HepG2 (cell line): ENCODE results near the gene HNRNPM. TPM values are rescaled to one million over a fixed set of nuclear protein-coding genes. Genes with fewer than 3 reads are reported as not detected.

Source experiments
- ATAC-seq: fragments of 200-7000 bp; cut with Tn5 transposase; 3 replicates; pipeline ENCODE4 v1.9.1; 2020; ENCODE audit warnings: mild to moderate bottlenecking, moderate library complexity
- Bru-seq: library from RNA; stranded (reverse); fragments of 400-500 nt; gene quantifications from one replicate; lab custom pipeline; 2021; lab: Mats Ljungman, UMichigan
- BruChase-seq, 2 experiments: library from RNA; stranded (reverse); fragments of 400-500 nt; gene quantifications; one replicate each; lab custom pipeline; 2021; lab: Mats Ljungman, UMichigan
- BruUV-seq: library from RNA; stranded (reverse); fragments of 400-500 nt; replicated peaks from 2 replicates; lab custom pipeline; 2021; lab: Mats Ljungman, UMichigan
- CTCF ChIA-PET: fragments of 300-600 bp; formaldehyde crosslinking; extraction: SDS; loops from one replicate; lab custom pipeline; 2021; ENCODE audit warnings: low total read pairs, inconsistent platforms, low intra/inter-chr PET ratio; lab: Yijun Ruan, JAX
- POLR2A ChIA-PET: fragments of 350-600 bp; sonication (Branson Sonifier 250); formaldehyde crosslinking; loops from one replicate; lab custom pipeline; 2020; ENCODE audit warnings: antibody characterized with exemption, inconsistent platforms; lab: Yijun Ruan, JAX
- DNase-seq: peaks from one replicate; pipeline ENCODE4 v3.0.0-alpha.2; 2015; ENCODE audit warnings: low spot score
- FAIRE-seq: peaks from 3 replicates; lab custom pipeline; 2011; peaks lifted over from hg19 to GRCh38; lab: Jason Lieb, UNC
- H2AFZ ChIP-seq: one replicate; pipeline ENCODE4 v1.6.1; 2011; ENCODE audit warnings: low read length, inconsistent platforms
- H3K27ac ChIP-seq: fragments of 300-600 bp; 3 replicates; pipeline ENCODE4 v1.8.0; 2011; ENCODE audit warnings: mixed run types, mild to moderate bottlenecking, mixed read lengths, low read length, inconsistent platforms; ENCODE audit not compliant: insufficient read depth; ENCODE audit errors: extremely low read length
- H3K27me3 ChIP-seq, 2 experiments: fragments of 200-600 bp in 1 of 2; 2 replicates in 1 of 2; 3 replicates in 1 of 2; pipeline versions ENCODE4 v1.6.0 to v1.8.0; 2011; ENCODE audit warnings: low read length in 2 of 2, mild to moderate bottlenecking in 2 of 2, moderate library complexity in 2 of 2, inconsistent platforms in 1 of 2; ENCODE audit not compliant: insufficient read depth in 2 of 2, control insufficient read depth in 1 of 2
- H3K36me3 ChIP-seq, 2 experiments: fragments of 200-600 bp in 1 of 2; replicated peaks in 1 of 2; 2 replicates in 1 of 2; 3 replicates in 1 of 2; pipeline versions ENCODE4 v1.5.1 to v1.8.0; 2011; ENCODE audit warnings: low read length in 2 of 2, inconsistent platforms in 1 of 2; ENCODE audit not compliant: insufficient read depth in 2 of 2, control insufficient read depth in 1 of 2
- H3K4me1 ChIP-seq: 2 replicates; pipeline ENCODE4 v1.5.1; 2012; ENCODE audit warnings: low read length, inconsistent platforms; ENCODE audit not compliant: insufficient read depth
- H3K4me2 ChIP-seq: 2 replicates; pipeline ENCODE4 v1.6.0; 2011; ENCODE audit warnings: low read depth, low read length, inconsistent platforms
- H3K4me3 ChIP-seq, 3 experiments: fragments of 200-600 bp in 1 of 3; sonication (generic), shearing (Covaris generic) in 1 of 3; replicated peaks in 1 of 3; 2 replicates each; pipeline ENCODE4 v1.5.1; 2011 to 2016; ENCODE audit warnings: low read length in 3 of 3, inconsistent platforms in 2 of 3, low read depth in 2 of 3, mild to moderate bottlenecking in 2 of 3, control low read depth in 1 of 3, mixed read lengths in 1 of 3; ENCODE audit not compliant: insufficient read depth in 1 of 3
- H3K79me2 ChIP-seq: one replicate; pipeline ENCODE4 v1.6.1; 2011; ENCODE audit warnings: low read length, inconsistent platforms; ENCODE audit not compliant: insufficient read depth
- H3K9ac ChIP-seq: 2 replicates; pipeline ENCODE4 v1.6.0; 2011; ENCODE audit warnings: mild to moderate bottlenecking, low read depth, low read length, inconsistent platforms; ENCODE audit not compliant: insufficient read depth
- H3K9me3 ChIP-seq: 2 replicates; pipeline ENCODE4 v1.5.1; 2012; ENCODE audit warnings: mild to moderate bottlenecking, low read length
- H4K20me1 ChIP-seq: 2 replicates; pipeline ENCODE4 v1.6.0; 2011; ENCODE audit warnings: inconsistent platforms, mild to moderate bottlenecking, low read length, moderate library complexity; ENCODE audit not compliant: insufficient read depth
- AHR ChIP-seq: IDR thresholded peaks from 2 replicates; pipeline ENCODE4 v1.6.1; 2018; ENCODE audit warnings: missing genetic modification reagents, missing compliant biosample characterization
- AKAP8 ChIP-seq: sonication (generic); formaldehyde crosslinking; IDR thresholded peaks from 2 replicates; pipeline ENCODE4 v1.5.1; 2020; ENCODE audit warnings: mild to moderate bottlenecking, missing genetic modification reagents
- NAIF1 ChIP-seq: sonication (generic); formaldehyde crosslinking; IDR thresholded peaks from 2 replicates; pipeline ENCODE4 v1.5.0; 2020; ENCODE audit warnings: mild to moderate bottlenecking, missing genetic modification reagents, borderline replicate concordance
- NFYC ChIP-seq: IDR thresholded peaks from 2 replicates; pipeline ENCODE4 v1.6.1; 2016; ENCODE audit warnings: missing genetic modification reagents, missing compliant biosample characterization
- TFDP1 ChIP-seq: IDR thresholded peaks from 2 replicates; pipeline ENCODE4 v1.6.1; 2016; ENCODE audit warnings: missing compliant biosample characterization, missing genetic modification reagents, borderline replicate concordance
- ZNF276 ChIP-seq: sonication (generic); formaldehyde crosslinking; IDR thresholded peaks from 2 replicates; pipeline ENCODE4 v1.4.0; 2020; ENCODE audit warnings: mild to moderate bottlenecking, low read depth, missing genetic modification reagents
- ZNF281 ChIP-seq: sonication (generic); formaldehyde crosslinking; IDR thresholded peaks from 2 replicates; pipeline ENCODE4 v1.4.0; 2020; ENCODE audit warnings: missing genetic modification reagents, borderline replicate concordance
- WGBS: methylation state at CpG from one replicate; pipeline ENCODE4 v1.1.6; 2017; ENCODE audit warnings: low lambda C conversion rate; 5-methylcytosine and 5-hydroxymethylcytosine counted together
- in situ Hi-C: cut with HindIII; loops from 2 replicates; pipeline ENCODE4 v1.10.0; 2017; ENCODE audit warnings: low pct_unique_long_range_greater_than_20kb; ENCODE audit not compliant: extremely low pct_ligation_motif_present
- intact Hi-C: fragments of 100-400 bp; cut with micrococcal nuclease; formaldehyde crosslinking; loops from one replicate; pipeline ENCODE4 v1.10.0; 2022; ENCODE audit not compliant: unreplicated experiment
- long read RNA-seq, 2 experiments: library from RNA in 1 of 2; library from polyadenylated mRNA in 1 of 2; stranded (forward) in 1 of 2; unstranded in 1 of 2; transcript quantifications; one replicate each; pipeline ENCODE4 v2.0.0, GENCODE V29; 2019 to 2022
- polyA minus RNA-seq, 3 experiments: library from RNA; depleted of rRNA, polyadenylated mRNA; stranded (reverse); fragments of >200 nt; gene quantifications; 2 replicates each; pipeline ENCODE4 v1.2.3, GENCODE V29; 2011; ENCODE audit warnings: low replicate concordance in 1 of 3
- polyA plus RNA-seq, 8 experiments: library from polyadenylated mRNA; depleted of rRNA in 3 of 8; stranded (reverse) in 7 of 8; unstranded in 1 of 8; fragments of >200 nt; fragmentation: Illumina TruSeq in 4 of 8; extraction: Trizol in 4 of 8; gene quantifications; 2 replicates each; pipeline versions ENCODE4 v1.2.1 to v1.2.3, GENCODE V29; 2011 to 2016; ENCODE audit warnings: low read depth in 4 of 8, missing spikeins in 1 of 8, mixed read lengths in 1 of 8; ENCODE audit not compliant: insufficient read depth in 1 of 8
- total RNA-seq, 5 experiments: library from RNA; depleted of rRNA; stranded (reverse); fragments of >200 nt; fragmentation: Illumina TruSeq; extraction: Trizol; gene quantifications; 2 replicates each; pipeline ENCODE4 v1.2.3, GENCODE V29; 2016; ENCODE audit warnings: low read depth in 1 of 5
- TF ChIP-seq, protein P1 (sequence below): sonication (generic); formaldehyde crosslinking; IDR thresholded peaks from 2 replicates; pipeline ENCODE4 v1.8.0; 2022; ENCODE audit warnings: low read depth, missing genetic modification reagents

The HNRNPM gene
- total RNA-seq (2016; rRNA removed; fragmentation: Illumina TruSeq; extraction: Trizol) (102 and 144 TPM in 2 replicates), polyA plus RNA-seq (2011; rRNA removed) (53.7 and 56.7 TPM in 2 replicates), polyA minus RNA-seq (2011; rRNA and poly(A)+ RNA removed; ENCODE audit: low replicate concordance) (64.5 and 120 TPM in 2 replicates), Bru-seq, nascent RNA (percentile 95 among the genes with signal in this experiment), BruChase-seq, experiment 1, labeled RNA remaining after a 6-hour chase (percentile 96 among the genes with signal in this experiment), BruChase-seq, experiment 2, labeled RNA remaining after a 2-hour chase (percentile 95 among the genes with signal in this experiment)
- total RNA-seq (2016; cell fraction: cytosol; rRNA removed; fragmentation: Illumina TruSeq; extraction: Trizol; ENCODE audit: low read depth) = 28.1 and 31.3 TPM in 2 replicates
- total RNA-seq (2016; cell fraction: insoluble cytoplasmic fraction; rRNA removed; fragmentation: Illumina TruSeq; extraction: Trizol) = 105 and 130 TPM in 2 replicates
- total RNA-seq (2016; cell fraction: membrane; rRNA removed; fragmentation: Illumina TruSeq; extraction: Trizol) = 29.6 and 34.4 TPM in 2 replicates
- total RNA-seq (2016; cell fraction: nucleus; rRNA removed; fragmentation: Illumina TruSeq; extraction: Trizol) = 79.0 and 100 TPM in 2 replicates
- polyA plus RNA-seq (2011; cell fraction: cytosol; rRNA removed) = 57.0 and 126 TPM in 2 replicates
- 114 and 125 TPM in 2 replicates for polyA plus RNA-seq (2011; cell fraction: nucleus; rRNA removed)
- 107 and 138 TPM in 2 replicates for polyA plus RNA-seq (2012)
- 12.0 and 13.3 TPM in 2 replicates for polyA plus RNA-seq (2016; cell fraction: cytosol; fragmentation: Illumina TruSeq; extraction: Trizol; ENCODE audit: low read depth)
- polyA plus RNA-seq (2016; cell fraction: insoluble cytoplasmic fraction; fragmentation: Illumina TruSeq; extraction: Trizol; ENCODE audit: low read depth) = 244 and 309 TPM in 2 replicates
- 17.6 and 27.0 TPM in 2 replicates for polyA plus RNA-seq (2016; cell fraction: membrane; fragmentation: Illumina TruSeq; extraction: Trizol; ENCODE audit: low read depth)
- polyA plus RNA-seq (2016; cell fraction: nucleus; fragmentation: Illumina TruSeq; extraction: Trizol; ENCODE audit: insufficient read depth, low read depth) = 181 and 202 TPM in 2 replicates
- 53.3 and 60.8 TPM in 2 replicates for polyA minus RNA-seq (2011; cell fraction: cytosol; rRNA and poly(A)+ RNA removed)
- 85.2 and 90.0 TPM in 2 replicates for polyA minus RNA-seq (2011; cell fraction: nucleus; rRNA and poly(A)+ RNA removed)
- long read RNA-seq, experiment 1, partial matches to known transcripts = 78 of 221 reads
- long read RNA-seq, experiment 1, other reads (novel, unspliced or antisense) = 137 of 221 reads
- long read RNA-seq, experiment 2, transcript HNRNPM-216 (1 exons, 1,809 nt) = major isoform, 15 of 235 reads
- long read RNA-seq, experiment 2, partial matches to known transcripts = 99 of 235 reads
- long read RNA-seq, experiment 2, other reads (novel, unspliced or antisense) = 121 of 235 reads

GRCh38 chr19:8444677-8445487, at the start of gene HNRNPM:
Gene HNRNPM, plus strand, starts transcription at chr19:8444975. Its CDS starts 24 bp downstream, at chr19:8444999.
- Histone ChIP-seq H3K4me3 (peak within 1 kb of the TSS; percentile 93 to 99 (median 99)), H3K27ac (peak within 1 kb of the TSS; percentile 95), H3K9me3 (no peaks in the 10 kb centered on the region), H3K4me1 (peaks cover 70% of the 10 kb centered on the region), H3K9ac (peak within 1 kb of the TSS; percentile 100), H2AFZ (no peak within 1 kb of the TSS), H4K20me1 (peaks cover 47% of the 10 kb centered on the region), H3K36me3 (peaks cover 6 to 10% of the 10 kb centered on the region in 2 experiments; a peak in 4 of 5 replicates), H3K4me2 (peak within 1 kb of the TSS; percentile 92), H3K79me2 (peaks cover 50% of the 10 kb centered on the region), H3K27me3 (no peaks in the 10 kb centered on the region)
- no TSS peak for BruUV-seq
- intact Hi-C loops (loop anchor here (5.0 to 10.0 kb wide), 2 partner anchors 33 to 90 kb away; partner anchors contain the start of gene MARCHF2), in situ Hi-C loops (no loop called here)
- FAIRE-seq (peak; percentile 73), ATAC-seq (peak; percentile 91), DNase-seq (peak; percentile 95)
- under 1% methylated on average over 27 of the region's 93 CpGs for WGBS
- ChIA-PET CTCF (interaction anchor here (0.7 kb wide), 1 partner anchor 11 kb away, joined by 3 read pairs; no protein-coding TSS in a partner anchor), POLR2A (interaction anchor here (0.7 to 3.6 kb wide), 17 partner anchors 11 to 74 kb away, joined by 3 to 82 read pairs (median 4); partner anchors contain the start of genes MARCHF2, RAB11B and ZNF414)
- TF ChIP-seq AHR (CRISPR knock-in tag) = peak; percentile 25; the same call in 1 of the 2 replicates
- TF ChIP-seq ZNF276 (CRISPR knock-in tag) = no peak
- peak; percentile 60; the same call in 1 of the 2 replicates for TF ChIP-seq TFDP1 (CRISPR knock-in tag)
- peak; percentile 81 for TF ChIP-seq NFYC (CRISPR knock-in tag)
- TF ChIP-seq NAIF1 = no peak
- no peak for TF ChIP-seq ZNF281
- TF ChIP-seq AKAP8 (CRISPR knock-in tag) = no peak
- TF ChIP-seq, protein P1, sequence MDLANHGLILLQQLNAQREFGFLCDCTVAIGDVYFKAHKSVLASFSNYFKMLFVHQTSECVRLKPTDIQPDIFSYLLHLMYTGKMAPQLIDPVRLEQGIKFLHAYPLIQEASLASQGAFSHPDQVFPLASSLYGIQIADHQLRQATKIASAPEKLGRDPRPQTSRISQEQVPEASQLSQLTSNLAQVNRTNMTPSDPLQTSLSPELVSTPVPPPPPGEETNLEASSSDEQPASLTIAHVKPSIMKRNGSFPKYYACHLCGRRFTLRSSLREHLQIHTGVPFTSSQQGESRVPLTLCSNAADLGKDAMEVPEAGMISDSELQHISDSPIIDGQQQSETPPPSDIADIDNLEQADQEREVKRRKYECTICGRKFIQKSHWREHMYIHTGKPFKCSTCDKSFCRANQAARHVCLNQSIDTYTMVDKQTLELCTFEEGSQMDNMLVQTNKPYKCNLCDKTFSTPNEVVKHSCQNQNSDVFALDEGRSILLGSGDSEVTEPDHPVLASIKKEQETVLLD (CRISPR knock-in tag) = 0 out of 2 replicates have a peak, but pooled peaks have one; percentile 23
